Stimulated activated CD4-positive, alpha-beta T cell treated with anti-CD3 and anti-CD28 coated beads, Interleukin-1b, Interleukin-23, amount 100 ng/mL, for 48 hours (primary cell): ENCODE data around the gene MDM1.

Experiments used
- DNase-seq: peaks from one replicate; pipeline ENCODE4 v3.0.0-alpha.2; 2020

The MDM1 gene, protein sequence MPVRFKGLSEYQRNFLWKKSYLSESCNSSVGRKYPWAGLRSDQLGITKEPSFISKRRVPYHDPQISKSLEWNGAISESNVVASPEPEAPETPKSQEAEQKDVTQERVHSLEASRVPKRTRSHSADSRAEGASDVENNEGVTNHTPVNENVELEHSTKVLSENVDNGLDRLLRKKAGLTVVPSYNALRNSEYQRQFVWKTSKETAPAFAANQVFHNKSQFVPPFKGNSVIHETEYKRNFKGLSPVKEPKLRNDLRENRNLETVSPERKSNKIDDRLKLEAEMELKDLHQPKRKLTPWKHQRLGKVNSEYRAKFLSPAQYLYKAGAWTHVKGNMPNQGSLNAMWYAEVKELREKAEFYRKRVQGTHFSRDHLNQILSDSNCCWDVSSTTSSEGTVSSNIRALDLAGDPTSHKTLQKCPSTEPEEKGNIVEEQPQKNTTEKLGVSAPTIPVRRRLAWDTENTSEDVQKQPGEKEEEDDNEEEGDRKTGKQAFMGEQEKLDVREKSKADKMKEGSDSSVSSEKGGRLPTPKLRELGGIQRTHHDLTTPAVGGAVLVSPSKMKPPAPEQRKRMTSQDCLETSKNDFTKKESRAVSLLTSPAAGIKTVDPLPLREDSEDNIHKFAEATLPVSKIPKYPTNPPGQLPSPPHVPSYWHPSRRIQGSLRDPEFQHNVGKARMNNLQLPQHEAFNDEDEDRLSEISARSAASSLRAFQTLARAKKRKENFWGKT

DNA sequence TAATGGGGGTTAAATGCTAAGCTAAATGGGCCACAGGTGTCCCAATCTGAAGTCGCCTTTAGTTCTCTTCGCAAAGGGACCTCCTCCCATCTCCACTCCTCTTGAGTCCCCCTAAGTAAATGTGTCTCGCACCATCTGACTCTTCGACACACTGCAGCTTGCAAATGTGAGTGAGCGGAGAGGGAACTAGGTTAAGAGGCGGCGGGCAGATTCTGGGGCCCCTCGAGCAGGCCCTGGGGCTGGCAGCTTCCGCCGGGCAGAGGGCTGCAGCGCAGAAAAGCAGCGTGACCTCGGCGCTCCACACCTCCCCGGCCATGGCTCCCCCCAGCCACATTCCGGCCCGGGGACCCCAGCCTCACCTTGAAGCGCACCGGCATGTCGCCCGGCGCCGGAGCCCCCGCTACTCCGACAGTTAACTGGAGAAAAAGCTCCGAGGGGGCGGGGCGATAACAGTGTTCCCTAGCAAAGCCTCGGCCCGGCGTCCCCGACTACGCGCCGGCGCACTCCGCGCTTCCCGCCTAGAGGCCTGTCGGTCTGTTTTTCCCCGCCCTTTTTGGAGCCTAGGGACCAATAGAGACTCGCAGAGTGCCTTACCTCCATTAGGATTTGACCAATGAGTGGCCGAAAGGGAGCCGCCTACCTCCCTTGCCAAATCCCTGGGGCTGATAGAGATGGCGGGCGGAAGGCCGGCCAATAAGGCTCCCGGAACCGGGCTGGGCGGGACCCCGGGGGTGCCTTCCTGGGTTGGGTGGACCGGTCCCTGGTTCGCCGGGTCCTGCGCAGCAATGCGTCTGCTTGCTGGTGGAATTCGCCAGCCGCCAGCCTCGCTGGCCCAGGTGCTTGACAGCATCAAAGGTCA lies at the start of gene MDM1:
TSS of gene MDM1 (minus strand) at position 494 of the 859 bp plus-strand sequence. CDS start at position 377, 117 bp downstream.
- DNase-seq, result peak; percentile 95

DNA sequence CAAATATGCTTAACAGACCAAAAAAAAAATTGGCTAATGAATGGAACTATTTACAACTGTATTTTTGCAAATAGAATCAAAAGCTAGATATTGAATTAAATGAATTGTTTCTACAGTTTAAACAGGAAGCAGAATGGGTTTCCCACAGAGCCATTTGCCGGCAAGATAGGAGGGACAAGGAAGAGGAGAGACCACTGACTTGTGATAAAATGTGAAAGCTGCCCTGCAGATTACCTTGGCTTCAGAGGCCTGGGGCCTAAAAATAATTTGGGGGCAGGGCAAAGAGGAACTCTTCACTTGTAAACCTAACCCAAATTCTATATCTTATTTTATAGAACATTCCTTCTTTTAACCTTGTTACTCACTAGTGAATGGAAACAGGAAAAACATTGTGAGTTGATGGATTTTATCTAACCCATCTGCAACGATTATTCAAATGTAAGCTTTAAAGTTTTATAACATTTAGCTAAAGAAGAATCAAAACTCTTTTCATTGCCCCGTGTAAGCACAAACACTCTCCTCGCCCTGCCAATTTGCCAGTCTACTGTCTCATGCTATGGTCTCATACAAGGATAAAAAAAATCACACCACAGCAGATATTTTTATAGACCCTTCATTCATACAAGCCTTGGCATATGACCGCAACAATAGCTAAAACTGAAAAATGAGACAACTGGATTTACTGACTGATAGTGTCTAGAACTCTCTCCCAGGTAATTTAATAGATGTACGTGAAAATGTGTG lies 49.5 kb upstream of the MDM1 start:
- no peak for DNase-seq

DNA sequence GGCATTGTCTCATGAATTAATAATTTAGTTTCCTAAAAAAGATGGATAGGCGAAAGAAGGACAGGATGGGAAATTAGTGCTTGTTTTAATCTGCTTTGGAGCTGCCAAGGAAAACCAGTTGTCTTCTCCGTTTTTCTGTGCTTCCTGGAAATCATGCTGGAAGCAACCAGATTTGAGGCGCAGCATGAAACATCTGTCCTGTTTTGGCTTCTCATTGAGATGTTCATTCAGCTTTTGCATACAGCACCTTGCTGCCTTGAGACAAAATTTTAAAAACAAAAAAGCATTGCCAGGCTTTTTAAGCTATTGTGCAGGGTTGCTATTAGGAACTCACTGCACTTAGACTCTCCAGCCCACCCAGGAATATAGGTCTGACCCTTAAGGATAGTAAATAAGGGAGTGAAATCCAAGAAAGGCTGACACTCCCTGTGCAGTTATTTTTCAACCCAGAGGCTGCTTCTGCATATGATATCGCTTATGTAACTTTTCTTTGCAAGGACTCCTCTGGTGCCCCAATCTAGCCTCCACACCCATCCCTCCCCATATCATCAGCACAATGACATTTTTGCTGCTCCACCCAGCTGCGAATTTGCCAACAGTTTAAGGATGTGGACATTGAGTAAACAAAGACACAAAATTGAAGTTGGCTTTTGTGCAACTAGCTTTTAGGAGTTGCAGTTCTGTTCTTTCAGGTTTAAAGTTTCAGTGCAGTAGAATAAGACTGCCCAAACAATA lies 46.9 kb upstream of the MDM1 start:
- DNase-seq, result no peak

DNA sequence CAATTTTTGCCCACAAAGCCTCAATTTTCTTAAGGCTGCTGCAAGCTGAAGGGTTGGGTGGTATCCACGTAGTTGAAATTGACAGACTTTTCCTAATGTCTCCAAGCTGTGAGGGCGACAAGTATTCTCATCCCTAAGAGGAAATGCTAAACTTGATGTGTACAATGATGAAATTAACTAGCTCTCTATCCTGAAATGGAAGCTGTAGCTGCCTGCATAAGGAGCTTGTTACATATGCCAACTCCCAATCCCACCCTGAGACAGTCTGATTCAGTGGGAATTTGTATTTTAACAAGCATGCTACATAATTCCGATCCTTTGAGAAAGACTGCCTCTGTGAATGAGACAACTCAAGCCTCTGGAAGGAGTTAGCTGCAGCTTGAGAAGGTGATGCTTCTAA lies 45.7 kb upstream of the MDM1 start:
- DNase-seq, result no peak

DNA sequence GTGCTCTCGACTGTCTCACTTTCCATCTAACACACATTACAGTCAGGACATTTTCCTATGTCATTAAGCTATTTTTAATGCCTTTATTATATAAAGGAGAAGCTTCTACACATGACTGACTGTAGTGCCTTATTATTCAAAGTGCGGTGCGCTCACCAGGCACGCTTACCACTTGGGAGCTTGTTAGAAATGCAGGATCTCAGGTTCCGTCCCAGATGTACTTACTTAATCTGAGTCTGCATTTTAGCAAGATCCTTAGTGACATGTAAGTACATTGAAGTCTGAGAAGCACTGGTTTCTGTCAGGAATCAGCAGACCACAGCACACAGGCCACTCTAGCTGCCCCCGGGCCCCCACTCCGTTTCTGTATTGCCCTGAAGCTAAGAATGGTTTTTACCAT lies 44.7 kb upstream of the MDM1 start:
- DNase-seq, result no peak

DNA sequence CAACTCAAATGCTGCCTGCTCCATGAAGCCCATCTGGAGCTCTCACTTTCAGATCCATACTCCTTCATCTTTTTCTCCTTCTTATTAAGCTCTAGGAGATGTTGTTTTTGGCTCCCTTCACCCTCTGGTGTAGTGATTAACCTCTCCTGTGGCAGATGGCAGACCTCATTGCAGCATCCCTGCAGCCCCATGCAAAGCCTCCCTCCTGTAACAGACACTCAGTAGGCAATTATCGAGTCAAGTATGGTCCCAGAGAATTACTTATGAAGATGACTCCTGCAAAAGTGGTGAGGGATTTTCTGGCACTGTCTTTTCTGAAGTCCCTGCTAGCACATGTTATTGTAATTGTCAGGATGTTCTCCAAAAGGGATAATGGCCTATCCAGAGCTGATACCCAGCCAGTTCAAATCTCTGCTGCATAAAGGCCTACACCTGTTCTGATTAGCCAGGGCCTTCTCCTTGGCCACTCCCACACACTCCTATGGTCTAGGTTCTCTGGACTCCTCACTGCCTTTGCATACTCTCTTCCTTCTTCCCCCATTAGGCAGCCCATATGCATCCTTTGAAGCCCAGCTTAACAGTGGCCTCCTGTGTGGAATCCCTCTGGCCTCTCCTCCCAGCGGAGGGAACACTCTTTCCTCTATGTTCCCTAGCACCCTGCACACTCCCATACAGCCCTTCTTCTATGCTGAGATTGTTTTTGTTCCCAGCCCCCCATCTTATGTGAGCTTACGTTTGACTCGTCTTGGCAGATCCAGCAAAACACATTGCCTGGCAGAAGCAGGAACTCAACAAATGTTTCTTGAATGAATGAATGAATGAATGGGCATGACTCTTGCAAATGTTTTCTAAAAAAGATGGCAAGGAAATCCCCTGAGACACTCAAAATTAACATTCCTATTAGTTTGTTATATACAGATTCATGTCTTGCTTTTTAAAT lies 43.9 kb upstream of the MDM1 start:
- DNase-seq, result no peak

DNA sequence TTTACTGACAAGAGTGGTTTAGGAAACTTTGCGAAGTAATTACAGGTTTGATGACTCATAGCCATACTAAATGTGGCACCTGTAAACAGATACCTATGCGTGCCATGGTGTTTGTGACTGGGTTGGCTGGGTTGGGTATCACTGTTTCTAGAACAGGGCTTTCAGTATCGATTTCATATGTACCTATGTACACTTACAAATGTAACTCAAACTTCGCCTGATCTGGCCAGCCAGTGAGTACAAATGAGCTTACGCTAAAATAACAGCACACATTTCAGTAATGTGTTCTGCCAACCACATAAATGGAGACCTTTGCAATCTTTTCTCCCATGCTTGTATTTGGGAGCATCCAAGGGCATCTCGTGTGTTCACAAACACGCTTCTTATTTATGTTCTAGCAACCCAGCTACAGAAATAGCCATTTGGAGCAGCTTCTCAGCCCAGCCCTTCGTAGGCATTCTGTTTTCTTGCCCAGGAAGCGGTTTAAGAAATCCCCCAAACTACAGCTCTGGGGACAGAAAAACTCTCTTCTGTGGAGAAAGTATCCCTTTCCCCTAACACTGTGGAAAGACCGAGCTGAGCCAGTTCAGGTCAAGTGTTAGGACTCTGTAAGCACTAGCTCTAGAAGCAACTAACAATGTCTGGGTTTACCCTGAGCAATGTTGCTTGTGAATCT lies 42.3 kb upstream of the MDM1 start:
- peak; percentile 75 for DNase-seq

DNA sequence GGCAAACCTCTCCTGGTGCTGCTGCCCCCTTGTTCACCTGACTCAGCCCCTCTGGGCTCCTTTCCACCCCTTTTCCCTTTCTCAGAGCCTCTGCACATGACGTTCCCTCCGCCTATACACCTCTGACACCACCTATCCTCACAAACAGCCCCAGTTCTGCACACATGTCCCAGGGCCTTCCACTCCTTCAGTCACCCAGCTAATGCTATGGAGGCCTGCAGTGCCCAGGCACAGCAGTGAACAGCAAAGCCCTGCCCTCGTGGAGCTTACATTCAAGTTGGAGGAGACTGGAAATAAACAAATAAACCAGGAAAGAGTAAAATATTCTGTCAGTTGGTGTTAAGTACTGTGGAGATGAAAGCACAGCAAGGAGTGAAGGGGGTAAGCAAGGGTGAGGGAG lies 38.5 kb upstream of the MDM1 start:
- no peak for DNase-seq

DNA sequence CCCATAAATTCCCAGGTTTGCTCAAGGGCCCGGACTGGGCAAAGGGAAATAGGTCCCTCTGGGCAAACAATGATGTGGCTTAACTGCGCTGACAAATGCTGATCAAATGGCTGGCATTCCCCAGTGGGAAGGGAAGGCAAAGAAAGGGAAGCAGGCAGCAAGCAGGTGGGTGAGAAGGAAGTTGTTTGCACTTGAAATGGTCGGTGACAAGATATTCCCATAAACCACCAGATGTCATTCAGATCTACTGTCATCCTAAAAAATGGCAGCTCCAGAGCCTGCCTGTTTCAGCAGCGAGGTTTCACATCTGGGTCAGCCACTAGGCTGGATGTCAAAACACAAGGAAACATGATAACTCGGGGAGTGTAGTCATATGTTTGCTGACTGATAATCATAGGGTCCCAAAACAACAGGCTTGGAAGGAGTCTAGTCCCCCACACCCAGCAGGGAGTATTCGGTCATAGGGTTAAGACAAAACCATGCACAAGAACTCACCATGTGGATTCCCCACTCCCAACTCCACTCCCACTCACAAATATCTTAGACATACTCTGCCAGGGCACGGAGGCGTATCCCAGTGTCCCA lies 37.9 kb upstream of the MDM1 start:
- DNase-seq, result no peak

DNA sequence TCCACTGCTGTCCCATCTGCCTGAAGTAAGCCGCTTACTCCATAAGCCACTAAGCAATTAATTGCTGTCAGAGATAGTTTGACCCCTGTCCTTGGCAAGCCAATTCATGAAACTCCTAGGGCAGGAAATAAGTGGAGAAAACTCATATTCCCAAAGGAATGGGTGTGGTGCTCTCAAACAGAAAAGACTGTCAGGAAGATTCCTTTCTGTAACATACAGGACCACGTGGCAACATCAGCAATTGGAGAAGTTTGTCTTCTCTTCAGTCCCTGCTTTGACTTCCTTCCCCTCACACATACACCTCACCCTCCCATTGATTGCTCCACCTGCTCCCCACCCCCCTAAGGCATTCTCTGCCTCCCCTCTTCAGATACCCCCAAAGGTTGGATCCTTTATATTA lies 36.2 kb upstream of the MDM1 start:
- DNase-seq, result no peak

DNA sequence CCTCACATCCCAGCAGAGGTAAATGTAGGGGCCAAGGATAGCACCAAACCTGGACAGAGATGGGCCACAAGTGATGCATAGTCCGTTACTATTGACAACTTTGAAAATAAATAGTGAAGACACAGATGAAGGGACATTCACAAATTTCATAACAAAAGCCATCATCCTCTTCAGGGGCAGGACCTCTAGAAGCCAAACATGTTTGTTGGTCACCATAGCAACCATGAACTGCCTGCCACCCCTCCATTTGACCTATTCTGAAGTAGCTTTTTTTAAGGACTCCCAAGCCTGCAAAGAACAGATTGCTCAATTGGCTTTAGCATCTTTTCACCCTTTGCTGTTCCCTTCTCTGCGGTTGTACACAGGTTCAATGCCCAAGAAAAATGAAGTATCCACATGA lies 35.7 kb upstream of the MDM1 start:
- no peak for DNase-seq

DNA sequence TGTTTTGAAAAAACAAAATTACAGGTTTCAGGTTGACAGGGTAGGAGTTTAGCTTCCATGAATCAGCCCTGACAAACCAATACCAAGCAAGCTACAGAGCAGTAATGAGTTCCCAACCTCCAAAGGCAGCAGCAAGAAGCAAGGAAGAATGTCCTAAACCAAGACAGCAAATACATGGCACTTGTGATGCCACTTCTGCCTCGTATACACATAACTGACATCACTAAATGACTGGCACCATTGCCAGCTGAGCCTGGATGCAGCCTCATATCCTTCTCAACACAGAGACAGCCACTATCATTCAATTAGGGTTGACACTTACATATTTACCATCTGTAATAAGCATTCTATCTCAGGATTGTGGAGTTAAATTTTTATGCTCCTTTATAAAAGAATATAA lies 35.0 kb upstream of the MDM1 start:
- DNase-seq, result peak; percentile 13

DNA sequence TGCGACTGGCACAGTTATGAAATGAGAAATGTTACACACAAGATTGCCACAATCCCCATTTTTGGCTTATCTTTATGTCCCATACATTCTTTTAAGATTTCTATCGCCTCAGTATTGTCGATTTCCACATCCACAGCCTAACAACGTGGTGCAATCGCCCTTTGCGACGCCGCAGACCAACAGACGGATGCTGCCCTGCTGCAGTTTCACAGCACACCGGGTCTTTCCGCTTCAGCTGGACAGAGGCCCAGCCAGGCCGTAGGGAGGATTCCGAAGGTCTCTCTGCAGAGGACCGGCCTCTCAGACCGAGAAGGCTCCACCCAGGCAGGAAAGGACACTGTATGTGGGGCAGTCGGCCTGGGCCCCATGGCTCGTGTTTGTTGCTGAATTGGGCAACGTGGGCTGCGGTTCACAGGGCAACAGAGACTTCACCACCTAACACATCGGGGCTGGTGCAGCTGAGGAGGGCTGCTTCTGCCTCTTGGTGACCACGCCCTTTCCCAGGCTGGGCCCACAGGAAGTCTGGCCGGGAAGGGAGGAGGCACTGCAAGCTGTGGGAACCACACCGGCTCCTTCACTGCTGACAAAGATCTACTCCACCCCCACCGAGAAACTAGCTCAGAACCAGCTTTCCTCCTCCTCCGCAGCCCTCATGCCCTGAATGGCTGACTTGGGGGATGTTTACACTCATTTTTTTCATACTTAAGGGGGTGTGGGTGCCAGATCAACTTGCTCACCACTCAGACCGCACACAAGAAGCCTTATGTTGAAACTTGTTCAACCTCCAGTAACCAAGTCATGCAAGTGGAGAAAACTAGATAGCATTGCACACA lies 32.9 kb upstream of the MDM1 start:
- peak; percentile 91 for DNase-seq

DNA sequence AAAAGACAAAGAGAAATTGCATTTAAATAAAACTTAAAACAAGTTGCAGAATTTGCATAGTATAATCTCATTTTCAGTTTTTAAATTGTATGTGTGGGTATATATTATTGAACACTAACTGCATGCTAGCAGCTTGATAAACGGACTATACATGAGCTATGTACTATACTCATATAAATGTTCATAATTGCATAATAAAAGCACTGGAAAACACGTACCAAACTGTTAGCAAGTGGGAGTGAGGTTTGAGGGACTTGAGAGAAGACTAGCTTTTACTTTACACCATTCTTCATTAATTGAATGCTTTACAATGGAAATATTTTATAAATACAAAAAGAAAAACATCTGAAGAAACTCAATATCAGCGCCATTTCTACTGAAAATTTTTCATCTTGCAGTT lies 32.2 kb upstream of the MDM1 start:
- DNase-seq, result no peak

DNA sequence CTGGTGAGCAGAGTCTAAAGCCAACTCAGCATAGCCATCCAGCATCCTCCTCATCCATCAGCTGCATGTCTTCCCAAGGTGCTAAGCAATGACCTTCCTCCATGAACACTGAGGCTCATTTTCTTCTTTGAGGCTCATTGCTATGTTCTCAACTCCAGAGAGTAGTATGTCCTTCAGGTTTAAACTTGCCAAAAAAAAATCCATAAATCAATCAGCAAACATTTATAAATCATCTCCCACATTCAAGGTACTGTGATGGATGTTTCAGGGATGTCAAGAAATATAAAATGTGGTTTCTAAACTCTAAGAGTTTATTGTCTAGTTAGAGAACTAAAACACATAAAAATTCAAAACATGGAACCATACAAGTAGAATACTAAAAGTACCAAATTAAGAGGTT lies 29.8 kb upstream of the MDM1 start:
- no peak for DNase-seq

DNA sequence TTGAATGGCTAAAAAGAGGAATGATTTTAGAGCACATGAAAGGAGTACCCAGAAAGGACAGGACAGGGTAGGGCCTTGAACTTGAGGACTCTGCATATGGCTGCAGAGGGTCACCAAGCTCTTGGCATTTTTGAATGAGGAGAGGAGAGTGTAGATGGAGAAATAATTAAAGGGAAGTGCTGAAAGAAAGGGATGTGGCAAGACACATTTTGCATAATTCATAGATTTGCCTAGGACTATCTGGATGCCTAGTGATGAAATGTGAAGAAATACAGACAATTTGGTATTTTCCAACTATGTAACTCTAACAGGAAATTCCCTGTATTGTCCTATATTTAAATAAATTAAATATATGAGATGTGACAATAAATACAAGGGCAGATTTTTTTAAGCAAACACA lies 27.5 kb upstream of the MDM1 start:
- DNase-seq, result no peak

DNA sequence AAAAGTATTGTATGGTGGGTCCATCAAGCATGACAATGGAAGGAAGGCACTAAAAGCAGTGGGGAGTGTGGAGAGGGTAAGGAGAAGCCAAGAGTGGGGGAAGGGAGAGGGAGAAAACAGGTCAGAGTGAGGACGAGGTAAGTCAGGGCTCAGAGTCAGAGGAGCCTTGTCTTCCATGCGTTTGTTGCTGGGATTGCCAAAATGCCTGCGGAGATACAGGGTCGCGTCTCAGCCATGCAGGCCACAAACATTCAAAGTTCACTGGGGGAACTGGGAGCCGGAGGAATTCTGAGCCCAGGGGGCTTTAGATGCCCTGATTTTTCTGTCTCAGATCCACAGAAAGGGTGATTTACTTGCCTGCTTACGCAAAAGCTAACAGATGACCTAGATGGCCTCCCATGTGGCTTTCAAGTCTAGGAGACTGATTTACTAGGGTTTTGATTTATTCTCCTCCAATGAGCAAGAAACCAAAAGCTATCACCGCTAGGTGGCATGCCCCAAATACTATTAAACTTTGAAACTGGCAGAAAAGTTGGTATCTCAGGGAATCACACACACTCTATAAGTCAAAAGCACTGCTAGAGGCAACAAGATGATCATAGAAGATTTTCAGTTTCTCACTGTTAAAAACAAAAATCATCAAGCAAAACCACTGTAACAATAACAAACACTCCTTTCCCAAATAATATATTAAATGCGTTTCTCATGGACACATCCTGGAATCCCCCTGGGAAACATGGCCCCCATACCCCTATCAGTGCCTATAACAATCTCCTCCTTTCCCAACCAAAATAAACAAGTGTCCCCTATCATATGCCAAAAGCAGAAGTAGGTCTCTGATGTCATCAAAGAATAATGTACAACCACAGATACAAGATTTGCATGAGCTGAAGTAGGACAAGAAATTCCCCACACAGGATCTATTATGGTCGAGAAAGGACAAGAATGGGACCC lies 26.6 kb upstream of the MDM1 start:
- DNase-seq, result peak; percentile 52

DNA sequence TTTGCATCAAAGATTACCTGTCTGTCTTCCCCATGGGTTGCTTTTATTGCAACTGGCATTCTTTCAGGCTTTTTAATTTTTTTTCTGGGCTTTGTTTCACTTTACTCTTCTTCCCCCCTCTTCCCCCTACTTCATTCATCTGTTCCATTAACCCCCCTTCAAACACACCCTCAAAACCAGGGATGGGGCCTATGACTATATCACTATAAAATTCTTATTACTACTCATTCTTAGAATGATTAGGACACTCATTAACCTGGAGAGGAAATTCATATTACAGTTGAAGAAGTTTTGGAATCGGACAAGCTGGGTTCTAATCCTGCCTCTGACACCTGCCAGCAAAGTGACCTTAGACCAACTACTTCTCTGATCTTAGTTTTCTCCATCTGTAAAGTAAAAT lies 24.8 kb upstream of the MDM1 start:
- DNase-seq, result no peak
